GM19035 (cell line): ENCODE results near the gene GATD1.

Experiments
- ATAC-seq: cut with Tn5 transposase; IDR thresholded peaks from one replicate; pipeline ENCODE4 v1.9.1; 2021; ENCODE audit not compliant: unreplicated experiment

Gene GATD1

DNA sequence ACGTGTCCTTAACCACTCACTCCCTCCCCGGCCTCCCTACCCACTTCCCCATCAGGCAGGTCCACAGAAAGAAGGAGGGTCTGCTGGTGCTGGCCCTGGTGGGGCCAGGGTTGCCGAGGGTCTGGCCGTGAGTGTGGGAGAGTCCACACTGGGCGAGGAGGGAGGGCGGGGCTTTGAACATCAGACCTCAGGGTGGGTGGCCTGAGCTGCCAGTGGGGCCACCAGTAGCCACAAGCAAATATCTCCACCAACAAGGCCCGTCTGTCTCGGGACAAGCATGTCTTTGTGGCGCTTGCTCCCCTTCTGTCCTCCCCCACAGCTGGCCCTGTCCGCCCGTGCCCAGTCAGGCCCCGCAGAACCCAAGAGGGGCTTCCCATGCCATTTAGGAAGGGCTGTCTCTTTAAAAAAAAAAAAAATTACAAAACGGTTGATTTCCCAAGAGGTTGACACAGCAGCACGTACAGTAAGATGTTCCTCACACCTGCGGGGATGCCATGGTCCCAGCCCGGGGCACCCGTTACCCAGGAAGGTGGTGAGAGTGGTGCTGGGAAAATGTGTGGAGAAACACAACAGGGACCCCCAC, 47.7 kb downstream of the GATD1 start:
- ATAC-seq = no peak

DNA sequence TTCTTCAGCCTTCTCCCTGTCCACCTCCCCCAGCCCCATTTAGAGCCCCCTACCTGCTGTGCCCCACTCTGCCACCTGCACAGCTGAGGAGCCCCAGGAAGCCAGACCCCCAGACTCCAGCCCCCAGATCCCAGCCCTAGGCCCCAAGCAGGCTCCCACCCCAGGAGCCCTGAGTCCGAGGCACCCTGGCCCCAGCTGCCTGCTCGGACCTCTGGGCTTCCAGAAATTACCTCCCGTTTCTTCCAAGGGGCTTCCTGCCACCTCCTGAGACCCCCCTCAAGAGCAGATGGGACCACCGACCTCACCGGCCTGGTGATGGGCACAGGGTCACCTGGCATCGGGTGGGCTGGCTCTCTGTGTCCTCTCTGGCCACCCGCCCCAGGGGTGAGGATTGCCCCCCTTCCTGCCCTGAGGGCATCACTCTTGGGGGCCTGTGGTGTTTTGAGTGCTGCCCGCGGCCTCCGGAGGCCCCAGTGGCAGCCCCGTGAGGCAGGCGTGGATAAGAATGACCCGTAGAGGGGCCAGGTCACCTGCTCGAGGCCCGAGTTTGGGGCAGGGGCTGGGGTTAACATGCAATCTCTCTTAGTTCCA, 48.3 kb downstream of the GATD1 start:
- ATAC-seq = no peak

DNA sequence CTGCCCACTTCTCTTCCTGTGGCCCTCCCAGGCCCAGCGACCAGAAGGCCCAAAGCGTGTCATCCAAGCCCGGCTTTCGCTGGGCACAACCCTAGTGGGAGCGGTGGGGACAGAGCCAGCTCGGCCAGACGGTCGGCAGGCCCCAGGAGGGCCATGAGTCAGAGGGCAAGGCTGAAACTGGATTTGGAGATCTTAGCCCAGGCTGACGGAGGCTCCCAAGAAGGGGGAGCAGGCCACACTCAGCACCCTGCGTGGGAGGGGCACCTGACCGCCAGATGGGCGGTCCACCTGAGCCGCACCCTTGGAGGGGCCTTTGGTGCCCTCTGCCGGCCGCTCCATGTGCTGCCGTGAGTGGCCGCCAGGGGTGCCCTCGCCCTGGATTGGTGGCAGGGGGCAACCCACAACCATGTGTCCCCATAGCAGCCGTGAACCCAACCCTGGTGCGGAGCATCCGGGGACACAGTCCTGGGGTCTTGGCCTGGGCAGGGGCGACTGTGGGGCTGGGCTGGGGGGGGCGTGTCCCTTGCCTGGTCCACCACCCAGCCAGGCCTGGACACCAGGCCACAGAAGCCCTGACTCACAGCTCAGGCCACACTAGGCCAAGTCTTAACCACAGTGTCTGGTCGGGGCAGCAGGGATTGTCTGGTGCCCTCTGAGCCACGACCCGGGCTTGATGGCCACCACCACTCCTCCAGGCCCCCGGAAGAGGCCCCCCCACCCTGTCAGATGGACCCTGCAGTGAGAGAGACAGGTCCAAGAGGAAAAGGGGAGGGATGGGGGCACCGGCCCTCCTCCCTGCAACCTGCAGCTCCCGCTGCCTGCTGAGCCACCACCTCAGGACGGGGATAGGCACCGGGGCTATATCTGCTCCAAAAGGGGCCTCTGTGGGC, 49.2 kb downstream of the GATD1 start:
- ATAC-seq = no peak

DNA sequence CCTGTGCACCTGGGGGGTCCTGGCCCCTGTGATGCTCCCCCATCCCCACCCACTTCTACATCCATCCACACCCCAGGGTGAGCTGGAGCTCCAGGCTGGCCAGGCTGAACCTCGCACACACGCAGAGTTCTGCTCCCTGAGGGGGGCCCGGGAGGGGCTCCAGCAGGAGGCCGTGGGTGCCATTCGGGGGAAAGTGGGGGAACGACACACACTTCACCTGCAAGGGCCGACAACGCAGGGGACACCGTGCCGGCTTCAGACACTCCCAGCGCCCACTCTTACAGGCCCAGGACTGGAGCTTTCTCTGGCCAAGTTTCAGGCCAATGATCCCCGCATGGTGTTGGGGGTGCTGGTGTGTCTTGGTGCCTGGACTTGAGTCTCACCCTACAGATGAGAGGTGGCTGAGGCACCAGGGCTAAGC, 50.0 kb downstream of the GATD1 start:
- no peak for ATAC-seq

DNA sequence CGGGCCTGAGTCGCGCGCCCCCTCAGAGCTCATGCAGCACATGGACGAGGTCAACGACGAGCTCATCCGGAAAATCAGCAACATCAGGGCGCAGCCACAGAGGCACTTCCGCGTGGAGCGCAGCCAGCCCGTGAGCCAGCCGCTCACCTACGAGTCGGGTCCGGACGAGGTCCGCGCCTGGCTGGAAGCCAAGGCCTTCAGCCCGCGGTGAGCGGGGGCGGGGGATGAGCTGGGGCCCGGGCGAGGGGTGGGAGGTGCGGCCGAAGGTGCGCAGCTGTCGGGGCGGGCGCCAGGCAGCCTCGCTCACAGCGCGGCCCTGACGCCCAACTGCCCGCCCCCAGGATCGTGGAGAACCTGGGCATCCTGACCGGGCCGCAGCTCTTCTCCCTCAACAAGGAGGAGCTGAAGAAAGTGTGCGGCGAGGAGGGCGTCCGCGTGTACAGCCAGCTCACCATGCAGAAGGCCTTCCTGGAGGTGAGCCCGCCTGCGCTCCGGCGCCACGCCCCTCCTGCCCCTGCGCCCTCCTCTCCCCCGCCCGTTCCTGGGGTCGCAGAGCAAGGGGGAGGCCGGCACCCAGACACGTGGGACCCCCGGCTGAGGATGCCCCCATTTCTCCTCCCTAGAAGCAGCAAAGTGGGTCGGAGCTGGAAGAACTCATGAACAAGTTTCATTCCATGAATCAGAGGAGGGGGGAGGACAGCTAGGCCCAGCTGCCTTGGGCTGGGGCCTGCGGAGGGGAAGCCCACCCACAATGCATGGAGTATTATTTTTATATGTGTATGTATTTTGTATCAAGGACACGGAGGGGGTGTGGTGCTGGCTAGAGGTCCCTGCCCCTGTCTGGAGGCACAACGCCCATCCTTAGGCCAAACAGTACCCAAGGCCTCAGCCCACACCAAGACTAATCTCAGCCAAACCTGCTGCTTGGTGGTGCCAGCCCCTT, 50.7 kb downstream of the GATD1 start:
- no peak for ATAC-seq

DNA sequence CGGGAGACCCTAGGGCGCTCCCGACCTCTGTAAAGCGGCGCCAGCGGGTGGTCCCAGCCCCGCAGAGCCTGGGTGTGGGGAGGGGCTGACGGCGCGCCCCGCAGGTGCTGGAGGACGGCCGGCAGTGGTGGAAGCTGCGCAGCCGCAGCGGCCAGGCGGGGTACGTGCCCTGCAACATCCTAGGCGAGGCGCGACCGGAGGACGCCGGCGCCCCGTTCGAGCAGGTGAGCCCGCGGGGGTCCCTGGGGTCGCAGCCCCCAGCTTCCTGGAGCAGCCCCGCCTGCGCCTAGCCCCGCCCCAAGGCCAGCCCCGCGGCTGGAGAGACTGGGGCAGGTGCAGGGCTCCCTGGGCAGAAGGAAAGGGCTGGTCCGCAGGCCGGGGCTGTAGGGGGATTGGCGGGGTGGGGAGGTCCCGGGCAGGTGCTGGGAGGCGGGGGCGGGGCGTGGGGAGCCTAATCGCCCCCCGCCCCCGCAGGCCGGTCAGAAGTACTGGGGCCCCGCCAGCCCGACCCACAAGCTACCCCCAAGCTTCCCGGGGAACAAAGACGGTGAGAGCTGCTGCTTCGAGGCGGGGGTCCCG, 51.6 kb downstream of the GATD1 start:
- ATAC-seq = no peak

DNA sequence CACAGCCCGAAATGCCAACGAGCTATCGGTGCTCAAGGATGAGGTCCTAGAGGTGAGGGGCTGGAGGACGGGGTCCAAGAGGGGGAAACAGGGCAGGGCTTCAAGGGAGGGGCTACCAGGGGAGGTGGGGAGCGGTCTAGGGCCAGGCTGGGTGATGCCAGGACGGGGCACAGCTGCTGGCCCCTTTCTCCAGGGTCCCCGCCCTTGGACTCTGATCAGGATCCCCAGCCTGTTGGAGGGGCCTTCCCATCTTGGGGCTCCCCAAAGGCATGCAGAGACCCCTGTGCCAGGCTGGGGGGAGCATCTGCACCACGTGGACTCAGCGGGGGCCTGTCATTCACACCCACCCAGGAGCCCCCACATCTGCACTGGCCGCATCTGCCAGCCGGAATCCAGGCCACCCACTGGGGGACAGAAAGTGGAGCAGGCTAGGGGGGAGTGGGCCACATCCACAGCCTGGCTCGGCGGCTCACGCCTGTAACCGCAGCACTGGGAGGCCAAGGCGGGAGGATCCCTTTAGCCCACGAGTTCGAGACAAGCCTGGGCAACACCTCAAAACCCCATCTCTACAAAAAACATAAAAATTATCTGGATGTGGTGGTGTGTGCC, 52.4 kb downstream of the GATD1 start:
- no peak for ATAC-seq

DNA sequence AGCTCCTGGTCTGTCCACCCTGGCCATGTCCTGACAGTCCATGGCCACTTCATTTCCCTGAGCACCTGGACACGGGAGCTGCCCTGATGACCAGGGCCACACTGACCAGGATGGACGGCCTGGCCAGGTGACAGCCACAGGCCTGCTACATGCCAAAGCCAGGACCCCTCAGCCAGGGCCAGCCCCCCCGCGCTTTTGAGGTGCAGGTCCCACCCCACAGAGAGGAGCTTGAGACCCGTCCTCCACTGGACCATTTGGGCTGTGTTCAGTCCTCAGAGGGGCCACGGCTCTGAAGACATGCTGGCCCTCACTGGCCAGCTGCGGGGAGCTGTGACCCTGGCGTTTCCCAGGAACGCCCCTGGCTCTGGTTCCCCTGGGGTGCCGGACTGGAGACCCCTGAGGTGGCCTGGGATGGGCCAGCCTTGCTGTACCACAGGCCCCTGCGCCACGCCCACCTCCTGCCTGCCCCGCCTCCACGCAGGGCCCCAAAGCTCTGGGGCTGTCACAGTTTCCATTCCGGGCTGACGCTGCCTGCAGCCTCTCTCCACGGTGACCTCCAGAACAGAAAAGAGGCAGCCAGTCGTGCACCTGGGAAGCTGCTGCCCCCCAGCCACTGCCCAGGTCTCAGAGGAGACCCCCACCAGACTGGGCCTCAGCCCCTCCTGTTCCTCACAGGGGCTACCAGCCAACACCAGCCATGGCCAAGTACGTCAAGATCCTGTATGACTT, 53.1 kb downstream of the GATD1 start:
- ATAC-seq = no peak

DNA sequence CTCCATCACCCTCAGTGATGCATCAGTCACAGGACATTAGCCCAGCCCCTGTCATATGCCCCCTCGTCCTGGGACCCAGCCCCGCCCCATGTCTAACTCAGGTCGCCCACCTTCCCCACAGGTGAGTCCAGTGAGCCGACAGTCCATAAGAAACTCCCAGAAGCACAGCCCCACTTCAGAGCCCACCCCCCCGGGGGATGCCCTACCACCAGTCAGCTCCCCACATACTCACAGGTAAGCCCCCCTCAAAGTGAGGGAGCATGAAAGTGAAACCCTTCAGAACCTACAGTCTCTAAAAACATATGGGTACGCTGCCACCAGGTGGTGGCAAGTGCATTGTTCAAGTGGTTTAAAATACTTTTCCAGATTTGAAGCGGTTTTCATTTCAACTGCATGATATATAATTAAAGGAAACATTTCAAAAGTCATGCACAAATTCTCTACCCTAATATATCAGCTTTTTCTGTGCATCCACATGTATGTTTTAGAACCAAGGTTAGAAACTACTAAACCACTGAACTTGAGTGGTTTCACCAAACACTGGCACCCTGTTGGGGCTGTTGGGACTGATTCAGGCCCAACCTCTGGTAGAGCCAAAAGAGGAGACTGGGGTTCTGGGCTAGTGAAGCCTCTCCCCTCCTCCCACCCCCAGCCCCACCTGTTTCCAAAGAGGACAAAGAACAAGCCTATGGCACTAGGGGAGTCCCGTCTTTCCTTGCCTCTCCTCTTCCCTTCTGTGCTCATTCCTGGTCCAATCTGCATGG, 54.0 kb downstream of the GATD1 start:
- ATAC-seq = no peak

DNA sequence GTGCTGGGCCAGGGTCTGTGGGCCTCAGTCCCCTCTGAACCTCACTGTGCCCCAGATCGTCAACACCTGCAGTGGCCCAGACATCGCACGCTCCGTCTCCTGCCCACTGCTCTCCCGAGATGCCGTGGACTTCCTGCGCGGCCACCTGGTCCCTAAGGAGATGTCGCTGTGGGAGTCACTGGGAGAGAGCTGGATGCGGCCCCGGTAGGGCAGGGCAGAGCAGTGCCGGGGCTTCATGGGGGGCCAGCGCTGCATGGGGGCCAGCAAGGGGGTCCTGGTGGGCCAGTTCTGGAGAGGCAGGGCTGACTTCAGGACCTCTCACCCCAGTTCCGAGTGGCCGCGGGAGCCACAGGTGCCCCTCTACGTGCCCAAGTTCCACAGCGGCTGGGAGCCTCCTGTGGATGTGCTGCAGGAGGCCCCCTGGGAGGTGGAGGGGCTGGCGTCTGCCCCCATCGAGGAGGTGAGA, 54.9 kb downstream of the GATD1 start:
- no peak for ATAC-seq

DNA sequence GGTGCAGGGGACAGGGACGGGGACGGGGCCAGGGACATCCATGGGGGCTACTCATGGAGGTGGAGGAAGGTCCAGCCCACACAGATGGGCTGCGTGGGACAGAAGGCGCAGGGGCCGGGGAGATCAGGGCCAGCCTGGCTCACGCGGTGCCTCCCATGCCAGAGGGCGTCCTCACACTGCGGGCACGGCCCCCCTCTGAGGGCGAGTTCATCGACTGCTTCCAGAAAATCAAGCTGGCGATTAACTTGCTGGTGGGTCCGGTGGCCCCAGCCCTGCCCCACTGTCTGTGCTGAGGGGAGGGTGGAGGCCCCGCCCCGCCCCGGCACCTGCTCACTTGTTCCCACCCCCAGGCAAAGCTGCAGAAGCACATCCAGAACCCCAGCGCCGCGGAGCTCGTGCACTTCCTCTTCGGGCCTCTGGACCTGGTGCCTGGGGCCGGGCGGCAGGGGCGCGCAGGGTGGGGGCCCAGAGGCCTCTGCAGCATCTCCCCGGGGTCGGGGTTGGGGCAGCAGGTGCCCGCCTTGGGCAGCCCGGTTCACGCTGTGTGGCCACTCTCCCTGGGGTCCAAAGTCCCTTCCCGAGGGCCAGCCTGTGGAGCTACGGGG, 55.4 kb downstream of the GATD1 start:
- no peak for ATAC-seq

DNA sequence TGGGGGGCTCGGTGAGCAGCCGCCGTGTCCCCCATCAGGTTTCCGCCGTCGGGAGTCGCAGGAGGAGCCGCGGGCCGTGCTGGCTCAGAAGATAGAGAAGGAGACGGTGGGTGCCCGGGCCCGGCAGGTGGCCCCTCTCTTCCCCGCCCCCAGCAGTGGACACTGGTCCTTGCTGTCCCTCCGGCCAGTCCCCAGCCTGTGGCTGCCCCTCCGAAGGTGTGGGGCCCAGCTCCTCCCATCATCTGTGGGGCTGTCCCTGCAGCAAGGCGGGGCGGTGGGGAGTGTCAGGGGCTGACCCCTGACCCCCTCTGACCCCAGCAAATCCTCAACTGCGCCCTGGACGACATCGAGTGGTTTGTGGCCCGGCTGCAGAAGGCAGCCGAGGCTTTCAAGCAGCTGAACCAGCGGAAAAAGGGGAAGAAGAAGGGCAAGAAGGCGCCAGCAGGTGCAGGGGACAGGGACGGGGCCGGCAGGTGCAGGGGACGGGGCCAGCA, 56.0 kb downstream of the GATD1 start:
- no peak for ATAC-seq

DNA sequence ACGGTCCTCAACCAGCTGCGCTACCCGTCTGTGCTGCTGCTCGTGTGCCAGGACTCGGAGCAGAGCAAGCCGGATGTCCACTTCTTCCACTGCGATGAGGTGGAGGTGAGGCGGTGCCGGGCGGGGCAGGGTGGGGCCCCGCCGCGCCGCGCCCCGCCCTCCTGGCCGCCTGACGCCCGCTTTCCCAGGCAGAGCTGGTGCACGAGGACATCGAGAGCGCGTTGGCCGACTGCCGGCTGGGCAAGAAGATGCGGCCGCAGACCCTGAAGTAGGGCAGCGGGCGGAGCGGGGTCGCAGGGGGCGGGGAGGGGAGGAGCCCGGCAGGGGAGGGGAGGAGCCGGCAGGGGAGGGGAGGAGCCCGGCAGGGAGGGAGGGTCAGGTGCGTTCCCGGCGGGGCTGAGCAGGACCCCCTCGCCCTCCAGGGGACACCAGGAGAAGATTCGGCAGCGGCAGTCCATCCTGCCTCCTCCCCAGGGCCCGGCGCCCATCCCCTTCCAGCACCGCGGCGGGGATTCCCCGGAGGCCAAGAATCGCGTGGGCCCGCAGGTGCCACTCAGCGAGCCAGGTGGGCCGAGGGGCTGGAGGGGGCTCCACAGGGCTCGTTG, 56.5 kb downstream of the GATD1 start:
- ATAC-seq = no peak

DNA sequence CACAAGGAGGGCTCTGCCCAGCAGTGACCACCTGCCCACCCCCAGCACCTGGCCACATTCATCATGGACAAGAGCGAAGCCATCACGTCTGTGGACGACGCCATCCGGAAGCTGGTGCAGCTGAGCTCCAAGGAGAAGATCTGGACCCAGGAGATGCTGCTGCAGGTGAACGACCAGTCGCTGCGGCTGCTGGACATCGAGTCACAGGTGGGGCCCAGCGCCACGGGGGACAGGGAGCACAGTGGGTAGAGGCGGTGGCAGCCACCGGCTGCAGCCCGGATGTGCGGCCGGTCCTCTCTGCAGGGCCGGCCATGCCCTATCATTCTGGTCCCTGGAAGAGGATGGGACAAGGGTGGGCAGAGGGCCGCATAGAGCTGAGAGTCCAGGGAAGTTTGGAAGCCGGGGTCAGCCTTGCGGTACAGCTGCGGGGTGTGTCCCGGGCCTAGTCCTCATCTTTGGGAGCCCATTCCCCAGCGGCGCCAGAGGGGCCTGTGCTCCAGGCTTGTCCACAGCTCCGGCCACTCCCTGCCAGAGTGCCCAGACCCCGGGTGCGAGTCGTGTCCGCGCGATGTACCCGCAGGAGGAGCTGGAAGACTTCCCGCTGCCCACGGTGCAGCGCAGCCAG, 57.2 kb downstream of the GATD1 start:
- no peak for ATAC-seq

DNA sequence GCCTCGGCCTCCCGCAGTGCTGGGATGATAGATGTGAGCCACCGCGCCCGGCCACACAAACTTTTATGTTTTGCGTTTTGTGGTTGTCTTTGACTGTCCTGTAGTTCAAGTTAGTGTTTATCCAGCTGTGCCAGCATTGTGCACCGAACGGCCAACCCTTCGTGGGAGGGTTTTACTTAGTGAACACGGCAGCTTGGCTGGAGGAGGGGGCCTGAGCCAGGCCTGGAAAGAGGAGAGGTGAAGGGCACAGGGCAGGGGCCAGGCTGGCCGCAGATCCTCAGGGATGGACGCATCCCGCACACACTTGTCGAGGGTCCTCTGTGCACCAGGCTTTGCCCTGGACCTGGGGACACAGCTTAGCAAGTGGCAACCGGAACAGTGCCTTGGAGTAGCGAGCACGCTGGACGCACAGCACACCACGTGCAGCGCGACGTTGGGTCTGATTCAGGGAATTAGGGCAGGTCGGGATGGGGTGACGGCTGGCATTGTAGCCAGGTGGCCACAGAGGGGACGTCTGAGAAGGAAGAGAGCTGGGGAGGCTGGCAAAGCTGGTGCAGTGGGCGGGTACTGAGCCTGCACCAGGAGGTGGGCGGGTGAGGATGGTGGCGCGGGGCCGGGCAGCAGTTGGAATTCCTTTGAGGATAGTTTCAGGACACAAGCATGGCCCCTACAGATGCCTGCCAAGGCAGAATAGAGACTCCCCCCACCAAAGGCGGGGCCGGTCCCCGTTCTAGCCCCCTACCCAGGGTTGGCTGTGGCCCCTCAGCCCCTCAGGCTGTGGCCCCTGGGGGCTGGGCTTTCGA, 57.9 kb downstream of the GATD1 start:
- no peak for ATAC-seq
